Osteocyte (in vitro differentiated cells): Measurements from ENCODE around the gene NRXN2. TPM values are rescaled to one million over a fixed set of nuclear protein-coding genes. Genes with fewer than 3 reads are reported as not detected.

Experiments used
- DNase-seq: peaks from one replicate; pipeline ENCODE4 v3.0.0; 2021; ENCODE audit warnings: mixed read lengths; ENCODE audit not compliant: unreplicated experiment; ENCODE audit errors: extremely low spot score
- H3K27ac Mint-ChIP-seq: one replicate; pipeline ENCODE4 v1.8.0; 2021; ENCODE audit warnings: mild to moderate bottlenecking, mixed read lengths; ENCODE audit not compliant: unreplicated experiment
- H3K27me3 Mint-ChIP-seq: one replicate; pipeline ENCODE4 v1.8.0; 2021; ENCODE audit warnings: mixed read lengths; ENCODE audit not compliant: unreplicated experiment
- H3K36me3 Mint-ChIP-seq: one replicate; pipeline ENCODE4 v1.8.0; 2021; ENCODE audit warnings: mixed read lengths; ENCODE audit not compliant: unreplicated experiment
- H3K4me1 Mint-ChIP-seq: one replicate; pipeline ENCODE4 v1.8.0; 2021; ENCODE audit warnings: mixed read lengths; ENCODE audit not compliant: unreplicated experiment
- H3K4me3 Mint-ChIP-seq: one replicate; pipeline ENCODE4 v1.8.0; 2021; ENCODE audit warnings: mild to moderate bottlenecking, moderate library complexity, mixed read lengths; ENCODE audit not compliant: unreplicated experiment
- H3K9me3 Mint-ChIP-seq: one replicate; pipeline ENCODE4 v1.8.0; 2021; ENCODE audit warnings: mixed read lengths; ENCODE audit not compliant: unreplicated experiment
- CTCF ChIP-seq: fragments of 200-600 bp; sonication (generic); IDR thresholded peaks from 2 replicates; pipeline ENCODE4 v1.5.0; 2021; ENCODE audit warnings: antibody characterized with exemption, mild to moderate bottlenecking, moderate library complexity
- total RNA-seq: library from RNA; stranded (reverse); gene quantifications from 2 replicates; pipeline ENCODE4 v1.2.1, GENCODE V29; 2021

Gene NRXN2
- total RNA-seq, 1 donor from 2014 or later, result 2.6 TPM

GRCh38 chr11:64729851-64730382 is 6.9 kb upstream of the NRXN2 start:
- no peak for TF ChIP-seq CTCF
- H3K27me3 Mint-ChIP-seq, result no peaks in the 10 kb centered on the region
- H3K4me3 Mint-ChIP-seq, result no peak overlapping the region
- peaks cover 5% of the 10 kb centered on the region for H3K4me1 Mint-ChIP-seq
- peaks cover 7% of the 10 kb centered on the region for H3K36me3 Mint-ChIP-seq
- no peak overlapping the region for H3K27ac Mint-ChIP-seq
- no peaks in the 10 kb centered on the region for H3K9me3 Mint-ChIP-seq
- no peak for DNase-seq

GRCh38 chr11:64728757-64729365 is 5.9 kb upstream of the NRXN2 start:
- peaks cover 5% of the 10 kb centered on the region for H3K4me1 Mint-ChIP-seq
- H3K9me3 Mint-ChIP-seq, result no peaks in the 10 kb centered on the region
- TF ChIP-seq CTCF, result no peak
- no peak overlapping the region for H3K27ac Mint-ChIP-seq
- no peak for DNase-seq
- H3K36me3 Mint-ChIP-seq, result peaks cover 5% of the 10 kb centered on the region
- H3K27me3 Mint-ChIP-seq, result no peaks in the 10 kb centered on the region
- H3K4me3 Mint-ChIP-seq, result no peak overlapping the region

GRCh38 chr11:64726867-64727530 is 4.0 kb upstream of the NRXN2 start:
- H3K4me1 Mint-ChIP-seq, result peaks cover 5% of the 10 kb centered on the region
- H3K4me3 Mint-ChIP-seq, result no peak overlapping the region
- no peak for DNase-seq
- H3K27me3 Mint-ChIP-seq, result peaks cover 5% of the 10 kb centered on the region
- H3K36me3 Mint-ChIP-seq, result peaks cover 5% of the 10 kb centered on the region
- no peak for TF ChIP-seq CTCF
- no peaks in the 10 kb centered on the region for H3K9me3 Mint-ChIP-seq
- no peak overlapping the region for H3K27ac Mint-ChIP-seq

- Mint-ChIP-seq H3K4me1 (peaks cover 5% of the 10 kb centered on the region), H3K27me3 (peaks cover 12% of the 10 kb centered on the region), H3K36me3 (peaks cover 2% of the 10 kb centered on the region), H3K9me3 (no peaks in the 10 kb centered on the region), H3K4me3 (no peak overlapping the region), H3K27ac (no peak overlapping the region)
- no peak for DNase-seq
- TF ChIP-seq CTCF, result no peak
These were observed 3.2 kb upstream of the NRXN2 start for GRCh38 chr11:64726211-64726641.

GRCh38 chr11:64724863-64725532 is 2.0 kb upstream of the NRXN2 start:
- no peak for TF ChIP-seq CTCF
- no peaks in the 10 kb centered on the region for H3K9me3 Mint-ChIP-seq
- no peak overlapping the region for H3K4me3 Mint-ChIP-seq
- DNase-seq, result no peak
- no peak overlapping the region for H3K27ac Mint-ChIP-seq
- peaks cover 24% of the 10 kb centered on the region for H3K27me3 Mint-ChIP-seq
- H3K4me1 Mint-ChIP-seq, result peaks cover 4% of the 10 kb centered on the region
- H3K36me3 Mint-ChIP-seq, result peaks cover 2% of the 10 kb centered on the region
